K562 (cell line): ENCODE measurements around the gene MMP17. TPM values are rescaled to one million over a fixed set of nuclear protein-coding genes. Genes with fewer than 3 reads are reported as not detected.

Experiments
- AFF1 ChIP-seq, 2 experiments: fragments of 450-650 bp; IDR thresholded peaks; 2 replicates each; pipeline ENCODE4 v1.6.1; 2018; ENCODE audit warnings: mild to moderate bottlenecking in 2 of 2, low read depth in 1 of 2; ENCODE audit not compliant: partially characterized antibody in 2 of 2
- ARID2 ChIP-seq: fragments of 450-650 bp; IDR thresholded peaks from 2 replicates; pipeline ENCODE4 v1.6.1; 2017; ENCODE audit warnings: antibody characterized with exemption, mild to moderate bottlenecking
- E4F1 ChIP-seq: fragments of 250-450 bp; sonication (Bioruptor Pico); IDR thresholded peaks from 2 replicates; pipeline ENCODE4 v1.5.0; 2021; ENCODE audit warnings: mild to moderate bottlenecking, borderline replicate concordance
- IRF1 ChIP-seq: sonication (generic); formaldehyde crosslinking; IDR thresholded peaks from 2 replicates; pipeline ENCODE4 v1.8.0; 2022; ENCODE audit warnings: missing genetic modification reagents, mild to moderate bottlenecking, borderline replicate concordance
- KAT8 ChIP-seq: fragments of 450-650 bp; IDR thresholded peaks from 2 replicates; pipeline ENCODE4 v1.6.1; 2016; ENCODE audit warnings: low read depth, mild to moderate bottlenecking
- L3MBTL2 ChIP-seq: fragments of 450-650 bp; IDR thresholded peaks from 2 replicates; pipeline ENCODE4 v1.6.1; 2016; ENCODE audit warnings: mild to moderate bottlenecking, moderate library complexity
- MIER1 ChIP-seq: fragments of 450-650 bp; IDR thresholded peaks from 2 replicates; pipeline ENCODE4 v1.6.1; 2016; ENCODE audit warnings: antibody characterized with exemption, mild to moderate bottlenecking, low read depth
- NUFIP1 ChIP-seq: fragments of 450-650 bp; IDR thresholded peaks from 2 replicates; pipeline ENCODE4 v1.6.1; 2018; ENCODE audit not compliant: partially characterized antibody
- RBM14 ChIP-seq: fragments of 200-400 bp; formaldehyde crosslinking; IDR thresholded peaks from 2 replicates; pipeline ENCODE4 v1.6.1; 2018; ENCODE audit warnings: low read depth, mild to moderate bottlenecking, low read length, moderate library complexity, borderline replicate concordance; ENCODE audit not compliant: insufficient read depth
- RBM39 ChIP-seq: fragments of 200-400 bp; formaldehyde crosslinking; optimal IDR thresholded peaks from 2 replicates; pipeline ENCODE3; 2018; ENCODE audit warnings: low read depth, low read length
- RREB1 ChIP-seq: fragments of 250-450 bp; sonication (Bioruptor Pico); IDR thresholded peaks from 2 replicates; pipeline ENCODE4 v1.4.0; 2020
- TCF3 ChIP-seq: sonication (generic); formaldehyde crosslinking; IDR thresholded peaks from 2 replicates; pipeline ENCODE4 v1.4.0; 2020; ENCODE audit warnings: mild to moderate bottlenecking, missing genetic modification reagents
- ZFP36 ChIP-seq: fragments of 150-350 bp; IDR thresholded peaks from 2 replicates; pipeline ENCODE4 v1.6.1; 2018; ENCODE audit warnings: low read length, low read depth; ENCODE audit not compliant: partially characterized antibody
- polyA plus RNA-seq, 8 experiments: library from polyadenylated mRNA; depleted of rRNA in 4 of 8; stranded (reverse) in 5 of 8; unstranded in 3 of 8; fragments of >200 nt; fragmentation: Nextera tagmentation in 2 of 8; fragmentation: Illumina TruSeq in 1 of 8; extraction: Ambion mirVana in 2 of 8; extraction: Trizol in 1 of 8; gene quantifications; 2 replicates each; pipeline versions ENCODE4 v1.2.1 to v1.2.3, GENCODE V29; 2011 to 2014; ENCODE audit warnings: inconsistent platforms in 1 of 8, missing spikeins in 1 of 8
- total RNA-seq, 7 experiments: library from RNA; depleted of rRNA in 6 of 7; stranded (reverse); fragments of >200 nt in 6 of 7; fragmentation: Illumina TruSeq in 2 of 7; extraction: Trizol in 2 of 7; gene quantifications; 2 replicates each; pipeline versions ENCODE4 v1.2.1 to v1.2.3, GENCODE V29; 2011 to 2021; ENCODE audit warnings: low replicate concordance in 1 of 7

MMP17 gene
- total and polyA plus RNA-seq, 9 of the 15 experiments (the other 6 are each of a cell fraction or from before 2014, with no cell fraction given): 1.1 to 21.2 (median 17.1) TPM; not detected in 2

- no peak for TF ChIP-seq IRF1 (CRISPR knock-in tag)
- TF ChIP-seq RBM14: no peak
- TF ChIP-seq AFF1 (IDR thresholded peaks at IDR 0.05; ENCODE audit: low read depth in 1 of 2, partially characterized antibody in 2 of 2): peak in 1 of 2 experiments; percentile 72
- no peak for TF ChIP-seq ZFP36
- TF ChIP-seq L3MBTL2: peak; percentile 60
- no peak; the same call in 1 of the 2 replicates for TF ChIP-seq TCF3 (CRISPR knock-in tag)
- TF ChIP-seq E4F1 (CRISPR knock-in tag): no peak
- TF ChIP-seq NUFIP1: no peak
- no peak for TF ChIP-seq MIER1
- no peak; the same call in 1 of the 2 replicates for TF ChIP-seq RREB1
- TF ChIP-seq KAT8: no peak
- TF ChIP-seq RBM39: no peak
- TF ChIP-seq ARID2: no peak
Measured at GRCh38 chr12:131860472-131861260, 32.5 kb downstream of the MMP17 start (continued).
